ENCODE measurements around the gene CTIF.

GRCh38 chr18:48543228-48543627 lies 4.4 kb downstream of the CTIF start:
- TF ChIP-seq CTCF (IDR thresholded peaks at IDR 0.05), result no peak
- TF ChIP-seq POLR2A (IDR thresholded peaks at IDR 0.05), result no peak
